NCI-H2029 treated with DMSO at 0.1 percent for 48 hours (cell line): ENCODE data around the gene TYRO3.

ENCODE experiments used
- DNase-seq: peaks from one replicate; lab custom pipeline; 2025; lab: John Stamatoyannopoulos, UW

TYRO3 gene

DNA sequence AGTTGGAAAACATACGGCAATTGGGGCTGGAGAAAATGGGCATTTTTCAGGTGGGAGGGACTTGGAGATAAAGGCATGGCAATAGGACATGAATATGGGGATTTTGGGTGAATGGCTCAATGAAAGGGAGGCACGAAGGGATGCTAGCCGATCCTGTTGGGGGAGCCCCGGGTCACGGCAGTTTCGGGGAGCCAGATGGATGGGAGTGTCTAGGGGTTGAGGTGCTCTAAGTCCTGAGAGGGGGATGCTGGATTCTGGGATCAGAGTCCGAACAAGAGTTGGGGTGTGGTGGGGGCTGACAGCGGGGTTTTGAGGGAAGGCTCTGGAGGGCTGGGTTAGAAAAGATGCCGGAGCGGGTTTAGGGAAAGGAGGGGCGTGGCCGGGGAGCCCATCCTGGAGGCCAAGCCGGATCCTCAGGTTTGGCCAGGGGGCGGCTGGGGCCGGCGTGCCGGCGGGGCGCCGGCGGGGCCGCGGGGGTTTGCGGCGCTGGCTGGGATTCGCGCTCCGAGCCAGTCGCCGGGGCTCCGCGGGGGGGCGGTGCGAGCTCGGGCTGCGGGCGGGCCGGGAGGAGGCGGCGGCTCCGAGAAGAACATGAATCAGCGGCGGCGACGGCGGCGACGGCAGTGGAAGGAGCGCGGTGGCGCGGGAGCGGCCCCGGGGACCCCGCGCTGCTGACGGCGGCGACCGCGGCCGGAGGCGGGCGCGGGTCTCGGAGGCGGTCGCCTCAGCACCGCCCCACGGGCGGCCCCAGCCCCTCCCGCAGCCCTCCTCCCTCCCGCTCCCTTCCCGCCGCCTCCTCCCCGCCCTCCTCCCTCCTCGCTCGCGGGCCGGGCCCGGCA lies at the start of gene TYRO3:
Gene TYRO3, plus strand, starts transcription at position 813 of the 839 bp plus-strand sequence. CDS start 46 bp downstream, outside the sequence.
- DNase-seq: no peak

DNA sequence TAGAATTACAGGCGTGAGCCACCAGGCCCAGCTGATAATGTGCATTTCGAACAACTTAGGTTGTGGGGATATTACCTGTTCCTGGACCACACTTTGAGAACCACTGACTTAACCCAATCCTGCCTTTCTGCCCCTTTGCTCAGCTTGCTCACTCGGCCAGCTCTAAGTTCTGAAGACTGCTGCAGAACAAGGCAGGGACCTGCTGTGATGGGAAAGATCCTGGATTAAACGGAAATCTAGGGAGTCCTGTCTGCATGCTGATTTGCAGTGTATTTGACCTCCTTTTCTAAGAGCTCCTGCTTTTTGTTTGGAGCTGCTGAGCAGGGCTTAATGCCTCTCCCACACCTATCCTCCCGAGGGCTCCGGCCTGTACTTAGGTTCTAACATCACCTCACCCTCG lies 48.3 kb upstream of the TYRO3 start:
- no peak for DNase-seq

- no peak for DNase-seq
Observed at GRCh38 chr15:41511331-41511898, 47.6 kb upstream of the TYRO3 start.

DNA sequence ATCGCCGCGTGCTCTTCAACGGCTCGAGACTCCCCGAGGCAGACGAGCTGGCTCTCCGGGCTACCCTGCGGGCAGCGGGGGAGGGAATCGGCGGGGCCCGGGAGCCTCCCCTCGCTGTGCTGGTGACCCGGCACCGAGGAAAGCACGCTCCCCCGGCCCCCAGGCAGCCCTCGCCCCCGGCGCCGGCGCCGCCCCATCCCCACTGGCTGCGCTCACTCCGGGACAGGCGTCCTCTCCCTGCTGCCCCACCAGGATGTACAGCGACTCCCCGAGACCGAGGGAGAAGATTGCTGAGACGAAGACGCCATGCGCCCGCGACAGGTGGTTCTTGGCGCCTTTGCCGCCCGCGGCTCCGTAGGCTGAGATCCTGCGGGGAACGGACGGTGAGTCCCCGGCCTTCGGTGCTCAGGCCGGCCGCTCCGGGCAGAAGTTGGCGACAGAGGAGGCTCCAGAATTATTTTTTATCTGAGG lies 47.1 kb upstream of the TYRO3 start:
- no peak for DNase-seq

DNA sequence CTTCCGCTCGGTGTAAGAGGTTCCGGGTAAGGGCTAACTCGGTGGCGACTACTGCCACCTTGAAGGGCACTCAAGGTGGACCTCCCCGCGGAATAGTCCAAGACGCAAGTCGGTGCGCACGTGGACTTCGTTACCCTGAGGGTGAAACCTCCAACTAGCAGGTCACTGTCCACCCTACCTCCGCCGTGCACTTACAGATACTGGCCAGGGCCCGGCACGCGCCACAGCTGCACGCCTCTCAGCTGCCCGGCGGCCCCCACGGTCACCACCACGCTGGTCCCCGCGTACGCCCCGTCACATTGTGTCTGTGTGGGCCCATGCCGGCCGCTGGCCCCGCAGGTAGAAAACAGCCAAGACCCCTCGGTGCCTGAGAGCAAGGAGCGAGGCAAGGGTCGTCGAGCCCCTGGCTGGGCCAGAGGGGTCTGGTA lies 46.5 kb upstream of the TYRO3 start:
- DNase-seq: no peak

DNA sequence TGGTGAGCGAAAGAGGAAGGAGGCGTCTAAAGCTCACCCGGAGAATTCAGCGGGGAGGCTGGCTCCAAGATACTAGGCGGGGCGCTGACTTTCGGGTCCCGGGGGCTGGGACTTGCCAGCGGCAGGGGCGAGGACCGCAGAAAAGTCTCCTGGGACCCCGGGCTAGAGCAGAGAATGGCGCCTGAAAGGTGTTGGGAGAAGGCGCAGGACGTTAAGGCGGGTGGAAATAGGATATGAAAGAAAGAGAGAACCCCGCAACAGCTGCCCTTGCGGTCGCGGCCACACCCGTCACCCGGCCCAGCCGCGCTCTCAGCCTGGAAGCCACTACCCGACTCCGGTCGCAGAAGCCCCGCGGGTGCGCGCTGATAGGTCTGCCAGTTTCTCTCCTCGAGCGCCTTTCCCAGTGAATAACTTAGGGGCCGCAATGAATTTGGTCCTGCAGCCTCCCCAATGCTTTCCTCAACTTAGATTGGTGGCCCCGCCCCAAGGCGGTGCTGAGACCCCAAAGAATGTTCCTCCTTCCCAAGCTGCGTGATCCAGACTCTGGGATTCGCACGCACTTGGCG lies 46.0 kb upstream of the TYRO3 start:
- DNase-seq: no peak

GRCh38 chr15:41513506-41514227 lies 45.3 kb upstream of the TYRO3 start, which contains the start of gene LTK:
LTK (minus strand) TSS chr15:41513827; CDS start chr15:41513709, 118 bp downstream.
- DNase-seq: no peak

GRCh38 chr15:41517895-41518449 lies 41.0 kb upstream of the TYRO3 start:
- DNase-seq: no peak

GRCh38 chr15:41520636-41521035 lies 38.4 kb upstream of the TYRO3 start:
- no peak for DNase-seq

- no peak for DNase-seq
Observed at GRCh38 chr15:41521614-41522013, 37.4 kb upstream of the TYRO3 start.

DNA sequence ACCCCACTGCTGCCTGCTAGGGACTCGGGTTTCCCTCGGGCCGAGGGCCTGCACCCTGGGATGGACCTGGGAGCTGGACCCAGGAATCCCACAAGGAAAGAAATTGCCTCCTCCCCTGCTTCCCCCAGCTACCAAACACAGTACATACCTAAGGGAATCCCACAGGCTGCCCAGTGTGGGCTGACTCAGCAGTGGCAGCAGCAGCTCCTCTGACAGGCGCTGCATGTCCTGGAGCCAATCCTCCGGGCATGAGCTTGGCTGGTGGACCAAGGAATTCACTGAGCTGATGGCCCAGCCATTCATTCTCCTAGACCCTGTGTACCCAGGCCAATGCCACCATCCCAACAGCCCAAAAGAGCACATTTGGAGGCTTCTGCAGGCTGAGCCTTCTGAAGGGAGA lies 35.9 kb upstream of the TYRO3 start:
- no peak for DNase-seq

DNA sequence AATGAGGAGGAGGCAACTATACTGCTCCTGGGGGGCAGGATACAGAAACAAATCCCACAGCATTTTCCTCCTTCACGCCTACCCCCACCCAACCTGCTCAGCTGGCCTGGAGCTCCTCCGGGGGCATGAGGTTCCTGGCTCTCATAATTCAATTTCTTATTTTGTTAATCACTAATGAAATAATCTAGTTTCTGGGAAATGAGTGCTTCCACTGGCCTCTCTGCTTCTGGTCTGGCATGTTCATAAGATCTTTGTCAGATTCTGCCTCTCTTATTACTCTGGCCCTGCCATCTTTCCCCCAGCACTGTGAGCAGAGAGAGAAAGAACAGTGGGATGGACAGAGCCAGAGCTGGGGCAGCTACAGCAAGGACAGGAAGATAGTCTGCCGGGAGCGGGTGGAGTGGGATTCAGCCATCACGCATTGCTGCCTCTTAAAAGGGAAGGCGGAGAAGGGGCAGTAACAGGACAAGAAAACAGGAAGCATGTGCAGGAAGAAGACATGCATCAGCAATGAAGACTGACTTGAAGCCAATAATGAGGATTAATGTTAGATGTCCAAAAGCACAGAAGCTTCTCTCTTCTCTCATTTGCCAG lies 28.6 kb upstream of the TYRO3 start:
- DNase-seq: no peak

GRCh38 chr15:41535544-41535943 lies 23.5 kb upstream of the TYRO3 start:
- no peak for DNase-seq

DNA sequence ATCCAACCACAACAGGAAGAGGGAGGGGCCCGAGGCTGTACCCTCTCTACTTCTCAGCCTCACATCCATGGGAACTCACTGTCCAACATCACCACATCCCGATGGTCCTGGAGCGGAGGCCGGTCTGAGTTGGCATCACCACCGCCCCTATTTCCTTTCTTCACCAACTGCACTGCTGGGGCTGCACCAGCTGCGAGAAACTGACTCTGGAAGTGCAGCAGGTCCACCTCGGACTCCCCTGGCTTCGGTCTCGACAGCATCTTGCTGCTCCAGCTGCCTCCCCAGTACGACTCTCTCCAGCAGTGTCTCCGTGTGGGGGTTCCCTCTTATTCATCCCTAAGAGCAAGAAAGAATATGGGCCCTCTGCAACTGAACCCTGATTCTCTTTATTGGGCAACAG lies 22.1 kb upstream of the TYRO3 start:
- no peak for DNase-seq

DNA sequence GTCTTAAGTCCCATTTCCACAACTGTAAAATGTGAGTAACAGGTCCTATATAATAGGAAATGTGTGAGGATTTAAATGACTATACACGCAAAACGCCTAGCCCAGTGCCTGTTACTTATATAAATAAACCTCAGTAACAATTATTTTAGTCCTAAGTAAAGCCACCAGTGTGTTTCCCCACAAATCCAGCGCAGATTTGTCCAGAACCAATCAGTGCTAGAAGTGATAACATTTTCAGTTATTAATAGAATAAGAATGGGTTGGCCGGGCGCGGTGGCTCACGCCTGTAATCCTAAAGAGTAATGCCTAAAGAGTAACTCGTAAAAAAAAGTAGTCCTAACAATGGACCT lies 15.5 kb upstream of the TYRO3 start:
- no peak for DNase-seq

DNA sequence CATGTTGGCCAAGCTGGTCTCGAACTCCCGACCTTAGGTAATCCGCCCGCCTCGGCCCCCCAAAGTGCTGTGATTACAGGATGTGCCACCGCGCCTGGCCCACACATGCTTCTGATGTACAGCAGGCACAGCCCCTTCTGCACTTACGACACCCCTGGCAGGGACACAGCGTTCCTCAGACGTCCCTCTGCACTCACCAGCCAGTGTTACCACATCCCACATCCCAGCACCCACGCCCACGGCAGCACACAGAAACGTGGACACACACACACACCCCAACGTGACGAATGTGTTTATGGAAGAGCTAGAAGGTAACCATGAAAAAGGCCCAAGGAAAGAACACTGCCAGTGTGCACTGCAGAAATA lies 14.4 kb upstream of the TYRO3 start:
- DNase-seq: no peak

- DNase-seq: no peak
Observed at GRCh38 chr15:41545218-41545617, 13.8 kb upstream of the TYRO3 start.

GRCh38 chr15:41546851-41547786 lies 11.9 kb upstream of the TYRO3 start:
- no peak for DNase-seq

GRCh38 chr15:41550066-41550775 lies 8.8 kb upstream of the TYRO3 start:
- DNase-seq: no peak

DNA sequence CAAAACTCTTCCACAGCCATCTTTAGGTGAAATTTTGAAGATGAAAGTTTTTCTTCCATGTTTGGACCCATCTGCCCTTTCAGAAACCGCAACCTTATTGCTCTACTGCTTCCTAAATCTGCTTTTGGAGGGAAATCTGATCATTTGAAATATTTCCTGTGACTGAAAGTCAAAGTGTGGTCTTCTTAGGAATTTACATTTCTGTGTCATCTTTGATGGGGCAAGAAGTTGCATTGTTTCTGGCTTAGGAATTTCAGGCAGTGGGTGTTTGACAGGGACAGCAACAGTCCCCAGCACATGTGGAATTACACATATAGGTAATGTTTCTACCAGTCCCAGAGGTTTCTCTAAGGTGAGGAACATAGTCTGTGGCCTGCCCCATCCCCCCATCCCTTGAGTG lies 5.3 kb upstream of the TYRO3 start:
- DNase-seq: no peak
